GM19455 (cell line): ENCODE results near the gene L3MBTL4.

Experiments
- ATAC-seq: cut with Tn5 transposase; IDR thresholded peaks from one replicate; pipeline ENCODE4 v1.9.1; 2021; ENCODE audit not compliant: unreplicated experiment

Gene L3MBTL4

DNA sequence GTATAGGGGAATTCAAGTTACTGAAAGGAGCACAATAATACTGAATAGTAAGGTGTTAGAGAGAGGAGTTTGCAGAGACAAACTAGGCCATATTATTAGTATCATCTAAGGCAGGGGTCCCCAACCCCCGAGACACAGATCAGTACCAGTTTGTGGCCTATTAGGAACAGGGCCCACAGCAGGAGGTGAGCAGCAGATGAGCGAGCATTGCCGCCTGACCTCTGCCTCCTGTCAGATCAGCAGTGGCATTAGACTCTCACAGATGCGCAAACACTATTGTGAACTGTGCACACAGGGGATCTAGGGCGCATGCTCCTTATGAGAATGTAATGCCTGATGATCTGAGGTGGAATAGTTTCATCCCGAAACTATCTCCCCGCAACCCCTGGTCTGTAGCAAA is 477.6 kb downstream of the L3MBTL4 start:
- no peak for ATAC-seq

DNA sequence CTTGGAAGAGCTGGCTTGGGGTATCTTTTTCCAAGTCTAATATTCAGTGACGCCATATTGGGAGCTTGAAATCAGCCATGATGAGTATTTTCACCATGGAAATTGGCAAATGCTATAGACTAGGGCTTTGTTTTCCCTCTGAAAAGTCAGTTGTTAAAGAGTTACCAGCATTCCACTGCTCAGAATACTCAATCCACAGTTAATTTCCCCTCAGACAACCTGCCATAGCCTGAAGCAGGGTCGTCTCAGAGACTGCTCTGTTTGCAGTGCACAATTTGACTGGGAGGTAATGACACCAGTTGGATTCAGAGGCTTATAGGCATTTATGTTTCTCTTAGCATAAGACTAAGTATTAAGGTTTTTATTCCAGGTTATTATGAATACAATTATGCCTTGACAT is 483.9 kb downstream of the L3MBTL4 start:
- no peak for ATAC-seq

DNA sequence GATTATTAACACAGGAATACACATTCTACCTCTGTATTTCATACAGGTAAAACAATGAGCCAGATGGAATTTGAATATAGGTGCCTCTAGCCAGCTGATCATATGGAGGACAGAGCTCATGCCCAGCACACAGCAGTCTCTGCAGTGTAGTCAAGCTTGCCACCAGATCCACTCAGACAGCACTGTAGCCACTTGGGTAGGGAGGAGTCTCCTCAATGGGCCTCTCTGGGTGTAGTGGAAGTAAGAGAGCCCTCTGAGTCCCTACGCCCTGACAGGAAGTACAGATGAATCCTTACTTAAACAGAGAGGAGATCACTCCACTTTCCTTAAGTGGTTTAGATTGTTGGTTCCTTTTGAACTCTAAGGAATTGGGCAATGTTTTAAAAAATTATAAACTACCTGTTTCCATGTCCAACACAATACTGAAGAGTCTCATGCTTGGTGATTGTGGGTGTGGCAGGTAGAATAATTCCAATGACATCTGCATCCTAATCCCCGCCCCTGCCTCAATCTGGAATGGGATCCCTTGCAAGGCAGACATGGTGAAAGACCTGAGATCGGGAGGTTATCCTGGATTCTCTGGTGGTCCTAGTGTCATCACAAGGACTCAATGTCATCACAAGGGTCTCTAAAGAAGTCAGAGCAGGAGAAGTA is 496.4 kb downstream of the L3MBTL4 start:
- ATAC-seq, result no peak

DNA sequence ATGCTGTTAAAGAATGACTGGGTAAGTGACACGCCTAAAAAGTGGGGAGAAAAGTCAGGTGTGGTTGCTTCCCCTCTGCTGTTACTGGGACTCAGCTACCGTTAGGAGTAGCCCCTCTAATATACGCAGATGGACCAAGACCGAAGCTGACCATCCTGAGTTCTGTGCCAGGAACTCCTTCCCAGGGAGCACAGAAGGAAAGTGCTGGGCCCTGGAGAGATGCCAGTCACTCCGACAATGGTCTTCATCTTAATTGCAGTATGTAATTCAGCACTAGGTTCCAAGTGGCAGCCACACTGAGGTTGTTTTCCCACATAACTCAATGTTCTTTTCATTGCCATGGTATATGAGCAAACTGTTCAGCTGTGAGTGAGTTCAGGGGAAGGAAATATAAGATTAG is 499.8 kb downstream of the L3MBTL4 start:
- no peak for ATAC-seq

DNA sequence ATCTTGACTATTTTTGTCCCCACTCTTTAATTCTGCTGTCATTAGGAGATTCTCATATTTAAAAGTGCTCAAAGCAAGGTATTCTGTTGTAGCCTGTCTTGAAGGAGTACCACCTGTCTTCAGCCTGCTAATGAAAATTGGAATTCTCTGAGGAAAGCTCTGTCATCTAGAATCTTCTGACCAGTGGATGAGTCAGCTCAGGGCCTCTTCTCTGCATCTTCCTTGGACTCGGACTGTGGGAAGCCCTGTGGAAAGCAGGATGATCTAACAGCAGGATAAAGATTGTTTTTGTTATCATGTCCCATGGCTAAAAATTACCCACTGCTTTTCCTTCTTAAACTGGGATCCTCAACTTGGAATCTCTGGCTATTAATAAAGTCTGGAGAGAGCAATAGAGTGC is 500.7 kb downstream of the L3MBTL4 start:
- ATAC-seq, result no peak

DNA sequence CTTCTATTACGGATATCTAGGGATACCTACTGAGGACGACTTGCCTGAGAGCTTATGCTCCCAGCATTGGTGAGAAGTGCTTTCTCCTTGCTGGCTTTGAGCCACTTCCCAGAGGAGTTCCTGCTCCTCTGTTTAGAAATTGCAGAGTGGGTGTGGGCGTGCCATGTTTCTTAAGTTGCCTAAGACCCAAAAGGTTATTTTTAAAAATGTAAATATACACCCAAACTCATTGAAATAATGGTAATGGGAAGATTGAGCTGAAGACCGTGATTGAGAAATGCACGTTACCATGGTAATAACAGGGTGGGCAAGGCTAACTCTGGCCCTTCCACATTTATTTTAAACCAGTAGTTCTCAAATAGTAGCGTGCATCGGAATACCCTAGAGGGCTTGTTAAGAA is 502.1 kb downstream of the L3MBTL4 start:
- ATAC-seq, result no peak

DNA sequence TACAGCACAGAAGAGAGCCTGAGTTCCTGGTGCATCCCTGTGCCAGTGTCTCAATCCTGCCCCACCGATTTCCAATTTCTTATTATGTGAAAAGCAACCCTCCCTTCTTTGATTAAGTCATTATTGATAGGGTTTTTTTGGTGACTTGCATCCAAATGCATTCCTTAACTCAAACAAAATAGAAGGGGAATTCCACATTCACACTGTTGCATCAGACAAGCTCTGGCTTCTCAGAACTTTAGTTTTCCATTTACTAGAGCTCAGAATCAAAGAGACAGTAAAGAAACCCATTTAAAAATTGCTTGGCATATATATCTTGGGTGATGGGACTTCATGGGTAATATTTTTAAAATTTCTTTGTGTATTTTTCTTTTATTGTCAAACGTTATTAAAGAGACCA is 505.6 kb downstream of the L3MBTL4 start:
- no peak for ATAC-seq
